ENCODE results near the gene STAT5B. TPM values are rescaled to one million over a fixed set of nuclear protein-coding genes. Genes with fewer than 3 reads are reported as not detected.

STAT5B gene
- total RNA-seq, 1 experiment from 2014 or later, result 7.1 TPM

DNA sequence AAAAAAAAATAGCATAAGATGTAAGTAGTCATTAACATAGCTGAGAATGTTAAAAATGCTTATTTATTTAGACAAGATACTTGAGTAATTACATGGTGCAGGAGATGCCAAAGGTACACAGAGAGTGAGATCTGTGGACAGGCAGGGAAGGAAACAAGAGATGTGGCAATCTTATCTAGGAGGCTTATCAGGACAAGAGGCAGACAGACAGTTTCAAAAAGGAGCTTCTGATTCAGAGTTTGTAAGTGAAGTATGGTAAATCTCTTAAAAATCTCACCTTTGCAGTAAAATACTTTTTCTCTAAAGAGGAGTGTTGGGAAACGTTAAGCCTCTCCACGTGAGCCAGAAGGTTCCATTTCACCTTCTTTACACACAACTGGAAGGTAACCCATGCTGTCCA is 62.0 kb downstream of the STAT5B start:
- ChIA-PET RAD21 (ENCODE audit: low non-redundant PET in 1 of 2, low total read pairs in 2 of 2, uncharacterized antibody in 2 of 2, unreplicated experiment in 2 of 2) (no interaction called here), CTCF (interaction anchor here (2.8 kb wide), 1 partner anchor 8 kb away, joined by 11 read pairs; no protein-coding TSS in a partner anchor)
- no peak overlapping the region for H2AFZ ChIP-seq (ENCODE audit: low read depth, low read length, poor library complexity, severe bottlenecking)

DNA sequence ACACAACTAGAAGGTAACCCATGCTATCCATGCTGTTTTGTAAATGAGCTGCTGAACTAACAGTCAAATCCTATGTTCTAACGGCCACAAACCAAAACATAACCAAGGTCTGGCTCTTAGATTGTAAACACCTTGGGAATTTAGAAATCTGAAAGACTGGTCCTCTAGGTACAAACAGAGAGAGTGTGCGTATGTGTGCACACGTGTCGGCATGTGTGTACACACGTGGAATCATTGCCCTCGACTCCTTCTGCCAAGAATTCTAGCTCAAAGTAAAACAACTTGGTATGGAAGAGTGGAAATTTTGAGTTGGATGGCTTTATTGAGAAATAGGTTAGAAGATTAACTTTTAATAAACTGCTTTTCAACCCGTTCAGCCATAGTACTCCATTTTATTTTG is 63.8 kb downstream of the STAT5B start:
- DNase-seq (ENCODE audit: low read depth, low spot score), result no peak
- H3K27ac ChIP-seq (ENCODE audit: low read depth, low read length), result no peak overlapping the region
- H3K9ac ChIP-seq (ENCODE audit: low read length), result no peak overlapping the region
- RAD21 ChIA-PET (ENCODE audit: low non-redundant PET in 1 of 2, low total read pairs in 2 of 2, uncharacterized antibody in 2 of 2, unreplicated experiment in 2 of 2), result no interaction called here
- H3K4me1 ChIP-seq (ENCODE audit: control insufficient read depth in 1 of 2, insufficient read depth in 2 of 2, low read length in 2 of 2), result no peaks in the 10 kb centered on the region
- no peak overlapping the region for H3K4me3 ChIP-seq (replicated peaks in 1 of 2; ENCODE audit: low read depth in 1 of 2, low read length in 2 of 2)
- H3K27me3 ChIP-seq (ENCODE audit: insufficient read depth, low read length), result no peaks in the 10 kb centered on the region
- no peak overlapping the region for H3K4me2 ChIP-seq (ENCODE audit: low read length)
- intact Hi-C loops (cut with micrococcal nuclease), result no loop called here
- BruUV-seq (replicated peaks), result no TSS peak
- no peaks in the 10 kb centered on the region for H3K9me2 ChIP-seq (ENCODE audit: insufficient read depth)
- no peaks in the 10 kb centered on the region for H4K20me1 ChIP-seq (ENCODE audit: insufficient read depth)
- no peaks in the 10 kb centered on the region for H3K79me2 ChIP-seq (ENCODE audit: insufficient read depth, low read length)
- H2AFZ ChIP-seq (ENCODE audit: low read depth, low read length, poor library complexity, severe bottlenecking), result no peak overlapping the region
- POLR2A ChIA-PET, result no interaction called here
- ATAC-seq, result no peak
- CTCF ChIA-PET, result interaction anchor here (2.8 kb wide), 1 partner anchor 10 kb away, joined by 11 read pairs; no protein-coding TSS in a partner anchor
- peaks cover 0 to 8% of the 10 kb centered on the region in 2 experiments; a peak in 1 of 4 replicates for H3K36me3 ChIP-seq (ENCODE audit: control insufficient read depth in 1 of 2, insufficient read depth in 2 of 2, low read length in 2 of 2)
- H3K9me3 ChIP-seq (ENCODE audit: control insufficient read depth in 1 of 2, insufficient read depth in 1 of 2, low read depth in 1 of 2, low read length in 2 of 2), result no peaks in the 10 kb centered on the region
- TF ChIP-seq, protein P1, sequence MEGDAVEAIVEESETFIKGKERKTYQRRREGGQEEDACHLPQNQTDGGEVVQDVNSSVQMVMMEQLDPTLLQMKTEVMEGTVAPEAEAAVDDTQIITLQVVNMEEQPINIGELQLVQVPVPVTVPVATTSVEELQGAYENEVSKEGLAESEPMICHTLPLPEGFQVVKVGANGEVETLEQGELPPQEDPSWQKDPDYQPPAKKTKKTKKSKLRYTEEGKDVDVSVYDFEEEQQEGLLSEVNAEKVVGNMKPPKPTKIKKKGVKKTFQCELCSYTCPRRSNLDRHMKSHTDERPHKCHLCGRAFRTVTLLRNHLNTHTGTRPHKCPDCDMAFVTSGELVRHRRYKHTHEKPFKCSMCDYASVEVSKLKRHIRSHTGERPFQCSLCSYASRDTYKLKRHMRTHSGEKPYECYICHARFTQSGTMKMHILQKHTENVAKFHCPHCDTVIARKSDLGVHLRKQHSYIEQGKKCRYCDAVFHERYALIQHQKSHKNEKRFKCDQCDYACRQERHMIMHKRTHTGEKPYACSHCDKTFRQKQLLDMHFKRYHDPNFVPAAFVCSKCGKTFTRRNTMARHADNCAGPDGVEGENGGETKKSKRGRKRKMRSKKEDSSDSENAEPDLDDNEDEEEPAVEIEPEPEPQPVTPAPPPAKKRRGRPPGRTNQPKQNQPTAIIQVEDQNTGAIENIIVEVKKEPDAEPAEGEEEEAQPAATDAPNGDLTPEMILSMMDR (IDR thresholded peaks at IDR 0.05 in 2 of 3, conservative IDR thresholded peaks at IDR 0.05 in 1 of 3; ENCODE audit: borderline replicate concordance in 1 of 3, insufficient read depth in 1 of 3, low read depth in 2 of 3, low read length in 2 of 3), result no peak
- no peak for TF ChIP-seq POLR2A (IDR thresholded peaks at IDR 0.05; ENCODE audit: borderline replicate concordance, extremely low read depth, insufficient read depth, insufficient read length)
- no peak for TF ChIP-seq SIN3A (IDR thresholded peaks at IDR 0.05; ENCODE audit: low read depth)
- TF ChIP-seq FOSL1 (IDR thresholded peaks at IDR 0.05; ENCODE audit: low read depth), result no peak
- no peak for TF ChIP-seq CBX3 (IDR thresholded peaks at IDR 0.05; ENCODE audit: low read depth)
- TF ChIP-seq, protein P2, sequence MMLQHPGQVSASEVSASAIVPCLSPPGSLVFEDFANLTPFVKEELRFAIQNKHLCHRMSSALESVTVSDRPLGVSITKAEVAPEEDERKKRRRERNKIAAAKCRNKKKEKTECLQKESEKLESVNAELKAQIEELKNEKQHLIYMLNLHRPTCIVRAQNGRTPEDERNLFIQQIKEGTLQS (IDR thresholded peaks at IDR 0.05), result no peak
- TF ChIP-seq POLR2AphosphoS5 (IDR thresholded peaks at IDR 0.05; ENCODE audit: low read depth, low read length), result no peak
- no peak for TF ChIP-seq JUND (IDR thresholded peaks at IDR 0.05)
- no peak for TF ChIP-seq EZH2 (IDR thresholded peaks at IDR 0.05)

More for the DNA sequence above, 62.0 kb downstream of the STAT5B start:
- intact Hi-C loops (cut with micrococcal nuclease), result no loop called here
- no peak for ATAC-seq
- H3K9me3 ChIP-seq (ENCODE audit: control insufficient read depth in 1 of 2, insufficient read depth in 1 of 2, low read depth in 1 of 2, low read length in 2 of 2), result no peaks in the 10 kb centered on the region
- no peaks in the 10 kb centered on the region for H3K4me1 ChIP-seq (ENCODE audit: control insufficient read depth in 1 of 2, insufficient read depth in 2 of 2, low read length in 2 of 2)
- no peaks in the 10 kb centered on the region for H3K9me2 ChIP-seq (ENCODE audit: insufficient read depth)
- no peak overlapping the region for H3K9ac ChIP-seq (ENCODE audit: low read length)
- no peak overlapping the region for H3K4me2 ChIP-seq (ENCODE audit: low read length)
- no TSS peak for BruUV-seq (replicated peaks)
- no peak overlapping the region for H3K4me3 ChIP-seq (replicated peaks in 1 of 2; ENCODE audit: low read depth in 1 of 2, low read length in 2 of 2)
- POLR2A ChIA-PET, result no interaction called here
- H4K20me1 ChIP-seq (ENCODE audit: insufficient read depth), result no peaks in the 10 kb centered on the region
- peaks cover 0 to 8% of the 10 kb centered on the region in 2 experiments; a peak in 1 of 4 replicates for H3K36me3 ChIP-seq (ENCODE audit: control insufficient read depth in 1 of 2, insufficient read depth in 2 of 2, low read length in 2 of 2)
- no peak overlapping the region for H3K27ac ChIP-seq (ENCODE audit: low read depth, low read length)
- H3K79me2 ChIP-seq (ENCODE audit: insufficient read depth, low read length), result no peaks in the 10 kb centered on the region
- DNase-seq (ENCODE audit: low read depth, low spot score), result no peak
- TF ChIP-seq JUND (IDR thresholded peaks at IDR 0.05) (no peak), SRF (IDR thresholded peaks at IDR 0.05; ENCODE audit: low read depth) (no peak), EGR1 (IDR thresholded peaks at IDR 0.05; ENCODE audit: low read depth) (no peak), ZNF274 (IDR thresholded peaks at IDR 0.05; ENCODE audit: low read depth, low read length) (no peak), YY1 (IDR thresholded peaks at IDR 0.05; ENCODE audit: extremely low read depth, insufficient replicate concordance, low read depth, low read length) (no peak)
- TF ChIP-seq, protein P2 (IDR thresholded peaks at IDR 0.05), result no peak
- TF ChIP-seq, protein P1 (IDR thresholded peaks at IDR 0.05 in 2 of 3, conservative IDR thresholded peaks at IDR 0.05 in 1 of 3; ENCODE audit: borderline replicate concordance in 1 of 3, insufficient read depth in 1 of 3, low read depth in 2 of 3, low read length in 2 of 3), result no peak
- no peaks in the 10 kb centered on the region for H3K27me3 ChIP-seq (ENCODE audit: insufficient read depth, low read length)

All from HCT116 (cell line).